GM08714 (cell line): ENCODE measurements around the gene AGBL3.

Source experiments
- H3K4me3 ChIP-seq: fragments of 200-500 bp; sonication (Bioruptor generic); 2 replicates; pipeline ENCODE4 v1.5.1; 2014; ENCODE audit warnings: mild to moderate bottlenecking, low read length, inconsistent platforms
- ZNF274 ChIP-seq: IDR thresholded peaks from 2 replicates; pipeline ENCODE4 v1.6.1; 2012; ENCODE audit warnings: mild to moderate bottlenecking, low read depth, low read length

AGBL3 gene

DNA sequence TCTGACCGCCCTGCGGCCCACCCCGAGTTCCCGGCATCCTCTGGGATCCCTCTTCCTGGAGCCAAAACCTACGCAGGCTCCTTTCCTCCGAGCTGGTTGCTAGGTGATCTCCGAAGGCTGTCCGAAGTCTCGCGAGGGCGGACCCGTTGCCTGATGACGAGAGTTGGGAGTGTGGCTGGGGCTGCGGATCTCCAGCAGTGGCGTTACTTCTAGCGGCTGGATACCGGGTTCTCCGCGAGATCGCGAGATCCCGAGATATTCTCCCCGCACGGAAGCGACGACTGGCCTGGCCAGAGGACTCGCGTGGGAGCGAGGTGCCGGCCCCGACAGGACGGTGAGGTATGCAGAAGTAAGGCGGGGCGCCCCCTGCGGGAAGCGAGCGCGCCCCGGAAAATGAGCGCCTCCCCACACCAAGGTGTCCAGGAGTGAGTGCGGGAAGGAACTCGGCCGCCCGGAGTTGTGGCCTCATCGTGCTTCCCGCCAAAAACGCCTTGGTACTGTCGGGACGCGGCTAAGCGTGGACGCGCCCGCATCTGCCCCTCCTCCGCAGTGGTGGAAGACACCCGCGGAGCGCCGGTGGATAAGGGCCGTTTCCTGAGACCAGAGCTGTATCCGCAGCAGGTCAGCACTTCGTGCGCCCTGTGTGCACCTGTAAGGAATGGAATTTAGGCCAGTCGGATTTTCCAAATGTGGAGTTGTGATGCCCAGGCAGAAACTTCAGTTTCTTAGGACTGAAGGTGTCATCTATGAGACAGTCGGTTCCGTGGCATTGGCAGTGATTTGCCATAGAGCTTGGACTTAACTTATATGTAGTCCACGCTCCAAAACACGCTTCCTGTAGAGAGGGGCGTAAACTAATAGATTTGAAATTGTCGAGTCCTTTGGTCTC, at the start of gene AGBL3:
TSS of gene AGBL3 (plus strand) at position 146 of the 889 bp plus-strand sequence. CDS start 1,426 bp downstream, outside the sequence.
- TF ChIP-seq ZNF274: no peak
- peak within 1 kb of the TSS; percentile 94 for H3K4me3 ChIP-seq

DNA sequence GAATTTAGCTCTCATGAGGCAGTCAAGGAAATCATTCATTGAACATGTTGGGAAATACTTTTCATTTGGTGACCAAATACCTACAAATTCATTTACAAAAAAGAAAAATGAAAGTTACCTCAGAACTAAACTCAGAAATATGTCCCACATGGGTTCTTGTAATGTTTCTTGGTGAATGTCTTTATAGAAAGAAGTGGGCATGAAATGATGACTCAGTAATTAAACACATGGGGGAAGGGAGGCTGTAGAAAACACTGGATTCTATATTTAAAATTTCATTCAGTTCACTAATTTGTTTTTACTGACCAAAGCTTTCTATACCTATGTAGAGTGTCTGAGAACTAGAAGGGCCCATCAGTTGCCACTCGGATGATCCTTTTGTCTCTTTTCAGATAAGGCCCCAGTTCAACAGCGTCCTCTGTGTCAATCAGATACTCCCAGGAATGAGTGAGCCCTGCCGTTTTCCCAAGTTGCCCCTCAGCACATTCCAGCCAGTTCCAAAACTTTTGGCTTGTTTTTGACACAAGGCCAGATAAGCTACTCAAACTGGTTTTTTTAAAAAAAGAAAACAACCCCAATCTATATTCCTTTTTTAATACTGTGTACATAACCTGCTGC, 49.3 kb upstream of the AGBL3 start:
- TF ChIP-seq ZNF274: no peak

DNA sequence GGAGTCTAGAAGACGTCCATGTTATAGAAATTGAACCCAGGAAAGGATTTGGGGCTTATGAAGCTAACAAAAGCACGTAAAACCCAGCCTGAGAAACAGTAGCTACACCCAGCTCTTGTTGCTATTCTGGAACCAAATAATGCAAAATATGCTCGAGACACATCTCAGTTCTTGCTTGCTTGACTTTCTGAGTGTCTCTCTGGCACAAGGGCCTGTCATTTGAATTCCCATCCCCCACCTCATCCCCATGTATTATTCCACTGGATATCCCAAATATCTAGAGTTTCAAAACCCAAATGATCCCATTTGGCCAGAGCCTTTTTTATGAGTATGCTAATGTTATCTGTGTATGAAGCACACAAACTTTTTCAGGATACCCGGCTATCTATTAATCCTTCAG, 48.2 kb upstream of the AGBL3 start:
- H3K4me3 ChIP-seq: no peak overlapping the region
- no peak for TF ChIP-seq ZNF274

More for the DNA sequence above, 49.3 kb upstream of the AGBL3 start:
- H3K4me3 ChIP-seq: no peak overlapping the region

DNA sequence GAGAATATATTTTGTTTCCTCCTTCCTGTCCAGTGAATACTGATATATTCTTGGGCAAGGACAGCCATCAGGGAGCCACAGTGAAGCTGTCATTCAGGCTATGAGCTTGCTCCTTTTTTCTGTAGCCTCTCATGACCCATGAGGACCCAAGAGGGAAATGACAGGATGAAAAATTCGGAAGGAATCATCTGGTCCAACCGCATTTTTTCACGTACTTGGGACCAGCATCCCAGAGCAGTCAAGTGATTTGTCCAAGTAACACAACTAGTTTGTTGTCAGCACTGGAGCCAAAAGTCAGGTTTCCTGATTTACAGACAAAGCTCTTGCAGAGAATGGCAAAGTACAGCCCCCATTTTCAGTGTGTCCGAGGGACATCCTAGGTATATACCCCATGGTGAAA, 47.2 kb upstream of the AGBL3 start:
- no peak for TF ChIP-seq ZNF274
- no peak overlapping the region for H3K4me3 ChIP-seq

DNA sequence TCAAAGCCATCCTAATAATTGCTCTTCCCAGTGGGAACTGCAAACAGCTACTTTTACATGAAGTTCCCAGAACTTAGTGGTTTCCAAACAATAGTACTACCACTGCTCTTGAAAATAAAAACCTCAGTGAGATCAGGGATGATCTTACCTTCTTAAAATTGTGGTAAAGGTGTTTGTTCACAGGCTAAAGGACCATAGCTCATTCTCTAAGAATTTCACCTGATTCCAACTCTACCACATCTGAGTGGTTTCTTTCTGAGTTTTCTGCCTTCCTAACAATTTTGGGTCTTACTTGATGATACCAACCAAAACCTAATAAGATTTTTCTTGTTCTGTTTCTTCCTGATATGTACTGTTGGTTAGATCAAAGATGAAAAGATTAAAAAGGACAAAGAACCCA, 45.6 kb upstream of the AGBL3 start:
- H3K4me3 ChIP-seq: no peak overlapping the region
- TF ChIP-seq ZNF274: no peak

DNA sequence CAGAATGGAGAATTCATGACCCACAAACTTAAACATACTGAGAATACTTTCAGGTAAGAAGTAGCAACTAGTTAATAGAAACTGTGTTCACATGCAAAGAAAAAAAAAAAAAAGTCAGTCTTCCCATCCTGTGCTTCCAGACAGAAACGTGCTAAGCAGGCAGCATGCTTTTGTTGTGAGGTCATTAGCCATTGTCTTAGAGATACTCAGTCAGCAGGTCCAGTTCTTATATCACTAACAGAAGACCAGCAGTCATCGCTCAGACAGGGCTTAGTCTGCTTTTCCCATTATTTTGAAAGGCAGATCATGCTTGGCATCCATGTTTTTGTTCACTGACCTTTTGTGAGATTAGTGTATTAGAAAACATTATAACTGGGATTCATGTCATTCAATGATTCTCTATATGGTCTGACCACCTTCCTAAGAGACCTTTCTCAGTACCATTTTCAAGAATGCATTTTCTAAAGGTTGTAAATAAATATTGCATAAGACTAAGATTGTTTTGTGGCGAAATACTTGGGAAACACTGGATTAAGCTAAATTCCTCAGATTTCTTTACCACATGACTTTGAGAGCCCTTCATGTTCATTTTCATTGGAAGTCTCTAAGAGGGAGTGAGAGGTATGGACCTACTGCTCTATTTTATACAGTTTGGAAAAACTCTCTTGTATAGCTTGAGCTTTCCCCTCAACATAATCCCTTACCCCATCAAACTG, 45.0 kb upstream of the AGBL3 start:
- no peak overlapping the region for H3K4me3 ChIP-seq
- TF ChIP-seq ZNF274: no peak

DNA sequence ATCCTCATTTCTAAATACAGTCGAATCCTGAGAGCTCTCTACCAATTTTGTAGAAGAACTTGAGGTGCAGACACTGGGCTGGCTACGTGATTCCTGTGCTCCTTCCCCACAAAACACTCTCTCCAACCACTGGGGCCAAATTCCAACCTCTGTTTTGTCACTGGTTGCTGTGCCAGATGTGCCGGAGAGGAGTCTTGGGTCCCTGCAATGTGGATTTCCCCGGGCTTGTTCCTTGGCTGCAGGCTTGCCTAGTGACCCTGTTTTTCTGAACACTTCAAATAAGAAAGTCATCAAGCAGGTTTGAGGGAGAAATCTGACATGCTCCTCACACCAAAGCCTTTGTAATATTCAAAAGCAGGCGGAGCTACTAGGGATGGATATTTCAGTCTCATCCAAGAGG, 44.4 kb upstream of the AGBL3 start:
- no peak for TF ChIP-seq ZNF274
- H3K4me3 ChIP-seq: no peak overlapping the region

DNA sequence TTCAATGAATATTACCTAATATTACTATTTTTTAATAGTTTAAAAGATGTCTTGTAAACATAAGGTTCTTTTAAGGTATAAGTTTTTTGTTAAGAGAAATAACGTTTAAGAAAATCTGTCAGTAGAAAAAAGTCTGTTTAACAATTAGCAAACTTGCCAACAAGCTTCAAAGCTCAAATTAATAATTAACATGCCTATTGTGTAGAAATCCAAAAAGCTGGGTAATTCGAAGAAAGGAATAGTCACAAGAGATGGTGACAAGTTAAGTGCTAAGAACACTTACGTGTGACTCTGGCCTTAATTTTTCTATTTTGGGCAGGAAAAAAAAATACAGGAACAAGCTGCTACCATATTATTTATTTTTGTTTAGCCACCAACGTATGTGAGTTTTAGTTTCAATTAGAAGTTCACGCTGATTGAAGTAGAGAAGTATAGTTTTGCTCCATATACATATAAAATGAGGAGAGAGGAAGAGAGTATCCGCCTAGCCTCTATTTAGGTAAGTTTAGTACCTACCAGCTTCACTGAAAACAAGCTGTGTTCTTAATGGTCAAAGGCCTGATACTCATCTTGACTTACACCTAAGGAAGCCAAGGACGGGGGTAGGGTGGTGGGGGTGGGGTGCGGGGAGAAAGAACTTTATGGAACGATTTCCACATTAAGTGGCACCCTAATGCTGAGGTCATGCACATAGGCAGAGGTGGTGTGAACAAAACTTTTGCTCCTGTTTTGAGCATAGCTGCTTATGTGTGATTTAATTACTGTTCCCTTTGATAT, 43.4 kb upstream of the AGBL3 start:
- no peak for TF ChIP-seq ZNF274
- H3K4me3 ChIP-seq: no peak overlapping the region

DNA sequence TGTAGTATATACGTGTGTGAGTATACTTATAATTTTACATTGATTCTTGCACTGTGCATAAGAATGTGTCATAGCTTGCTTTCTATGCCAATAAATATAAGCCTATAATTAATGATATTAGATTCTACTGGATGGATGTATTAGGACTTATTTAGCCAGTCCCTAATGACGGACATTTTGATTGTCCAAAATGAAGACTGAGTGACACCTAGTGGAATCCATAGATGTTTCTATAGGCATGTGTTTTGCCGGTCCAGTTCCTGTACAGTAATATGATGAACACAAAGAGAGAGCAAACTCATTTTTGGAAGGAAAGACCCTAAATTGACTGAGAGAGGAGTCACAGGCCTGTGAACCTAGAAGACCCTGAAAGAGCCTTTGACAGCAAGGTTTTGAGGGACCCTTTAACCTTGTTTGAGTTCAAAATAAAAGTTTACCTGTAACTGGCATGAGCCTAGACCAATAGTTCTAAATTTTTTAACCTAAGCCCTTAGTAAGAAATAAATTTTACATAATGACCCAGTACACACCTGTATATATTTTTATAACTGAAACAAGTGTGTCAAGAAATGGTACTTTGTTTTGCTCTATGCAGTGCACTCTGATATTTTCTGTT, 42.4 kb upstream of the AGBL3 start:
- H3K4me3 ChIP-seq: no peak overlapping the region
- TF ChIP-seq ZNF274: no peak

DNA sequence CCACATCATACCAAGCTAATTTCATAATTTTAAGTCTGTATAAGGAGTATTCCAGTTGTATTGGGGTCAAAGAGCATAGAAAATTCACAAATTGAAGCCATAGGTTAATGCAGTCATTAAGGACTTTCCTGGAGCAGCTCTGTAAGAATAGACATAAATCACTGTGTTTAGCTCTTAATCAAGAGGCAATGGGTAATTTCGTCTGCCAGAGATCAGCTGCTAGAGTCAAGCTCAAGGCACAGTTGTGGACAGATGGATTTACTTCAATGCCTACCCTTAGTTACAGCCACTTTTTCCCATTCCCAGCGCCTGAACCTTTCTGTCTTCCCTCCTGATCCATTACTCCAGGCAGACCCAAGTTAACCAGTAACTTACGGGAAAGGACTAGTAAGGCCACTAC, 40.6 kb upstream of the AGBL3 start:
- no peak for TF ChIP-seq ZNF274
- no peak overlapping the region for H3K4me3 ChIP-seq

DNA sequence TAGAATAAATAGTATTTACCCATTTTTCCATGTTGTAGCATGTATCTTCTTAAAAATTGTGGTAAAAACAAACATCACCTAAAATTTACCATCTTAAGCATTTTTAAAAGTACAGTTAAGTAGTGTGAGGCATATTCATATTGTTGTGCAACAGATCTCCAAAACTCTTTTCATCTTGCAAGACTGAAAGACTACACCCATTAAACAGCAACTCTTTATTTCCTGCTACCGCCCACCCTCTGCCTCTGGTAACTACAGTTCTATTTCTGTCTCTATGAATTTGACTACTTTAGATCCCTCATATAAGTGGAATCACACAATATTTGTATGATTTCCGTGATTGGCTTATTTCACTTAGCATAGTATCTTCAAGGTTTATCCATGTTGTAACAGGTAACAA, 40.0 kb upstream of the AGBL3 start:
- no peak overlapping the region for H3K4me3 ChIP-seq
- no peak for TF ChIP-seq ZNF274

DNA sequence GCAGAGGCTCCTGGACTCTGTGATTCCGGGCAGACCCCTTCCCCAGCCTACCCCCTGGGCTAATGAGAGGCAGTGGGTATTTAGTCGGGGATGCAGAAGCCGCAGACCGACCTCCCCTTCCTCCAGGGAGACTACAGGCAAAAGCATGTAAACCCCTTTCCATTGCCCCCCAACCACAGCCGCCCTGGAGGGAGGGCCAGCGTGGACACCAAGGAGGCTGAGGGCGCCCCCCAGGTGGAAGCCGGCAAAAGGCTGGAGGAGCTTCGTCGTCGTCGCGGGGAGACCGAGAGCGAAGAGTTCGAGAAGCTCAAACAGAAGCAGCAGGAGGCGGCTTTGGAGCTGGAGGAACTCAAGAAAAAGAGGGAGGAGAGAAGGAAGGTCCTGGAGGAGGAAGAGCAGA, 39.0 kb upstream of the AGBL3 start:
- TF ChIP-seq ZNF274: no peak
- no peak overlapping the region for H3K4me3 ChIP-seq

DNA sequence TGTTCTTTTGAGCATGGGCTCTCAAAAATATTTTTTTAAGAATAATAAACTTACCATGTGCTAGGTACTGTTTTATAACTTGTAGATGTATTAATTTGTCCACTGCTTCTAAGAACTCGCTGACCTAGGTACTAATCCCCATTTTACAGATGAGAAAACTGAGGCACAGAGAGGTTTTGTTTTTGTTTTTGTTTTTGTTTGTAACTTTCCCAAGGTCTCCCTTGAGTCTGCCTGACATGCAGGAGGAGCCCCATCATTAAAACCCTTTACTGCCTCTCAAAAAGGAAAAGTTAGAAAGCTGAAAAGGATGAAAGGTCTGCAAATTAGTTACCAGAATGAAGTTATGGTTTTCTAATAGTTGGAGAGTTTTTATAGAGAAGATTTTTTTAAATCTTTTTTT, 38.5 kb upstream of the AGBL3 start:
- no peak overlapping the region for H3K4me3 ChIP-seq
- TF ChIP-seq ZNF274: no peak

DNA sequence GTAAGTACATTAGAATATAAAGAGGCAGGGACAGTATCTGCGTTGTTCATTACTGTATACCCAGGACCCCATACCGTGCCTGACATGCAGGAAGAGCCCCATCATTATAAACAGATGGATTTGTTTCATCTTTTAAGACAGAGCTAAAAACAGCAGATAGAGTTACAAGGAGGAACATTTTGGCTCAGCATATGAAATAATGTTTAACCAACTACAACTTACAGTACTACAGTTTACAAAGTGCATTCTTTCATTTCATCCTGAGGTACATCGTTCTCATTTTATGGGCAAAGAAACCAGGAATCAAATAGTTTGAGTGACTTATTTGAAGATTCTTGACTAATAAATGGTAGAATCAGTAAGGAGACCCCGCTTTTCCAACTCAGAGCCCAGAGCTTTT, 38.1 kb upstream of the AGBL3 start:
- no peak overlapping the region for H3K4me3 ChIP-seq
- TF ChIP-seq ZNF274: no peak
